IMR-90 (cell line): ENCODE data around the gene MINDY1. TPM values are rescaled to one million over a fixed set of nuclear protein-coding genes. Genes with fewer than 3 reads are reported as not detected.

Experiments used
- microRNA-seq, 2 experiments: library from miRNA; stranded (forward) in 1 of 2; unstranded in 1 of 2; fragments of 10-50 nt in 1 of 2; fragments of <30 nt in 1 of 2; gene quantifications in 1 of 2; microRNA quantifications in 1 of 2; one replicate each; pipeline versions ENCODE3 to v1.1.0; 2013 to 2020; ENCODE audit not compliant: insufficient read depth in 1 of 2, insufficient read length in 1 of 2, unreplicated experiment in 1 of 2
- polyA plus RNA-seq, 3 experiments: library from polyadenylated mRNA; depleted of rRNA; stranded (reverse); fragments of >200 nt; gene quantifications; 2 replicates each; pipeline ENCODE4 v1.2.3, GENCODE V29; 2012; ENCODE audit warnings: low replicate concordance in 1 of 3
- small RNA-seq, 5 experiments: library from RNA; depleted of rRNA; stranded (forward); fragments of <200 nt; gene quantifications; one replicate each; pipeline ENCODE3, GENCODE V24; 2012
- total RNA-seq: library from RNA; depleted of rRNA; stranded (reverse); fragments of >200 nt; gene quantifications from 2 replicates; pipeline ENCODE4 v1.2.3, GENCODE V29; 2012; rRNA removed

MINDY1 gene
- total and polyA plus RNA-seq, 2 of the 4 experiments (the other 2 are of a cell fraction): 6.6 to 7.3 TPM

Small RNA genes lying within 50 kb of the gene (microRNA-seq; reads per million reads assigned to microRNA genes)
- gene RNU6-884P (ENCODE audit: insufficient read depth, insufficient read length): not detected

Small RNA genes lying within 50 kb of the gene (small RNA-seq; reads per million reads assigned to genes)
- gene RNU6-884P: 0.08 to 9.6 (median 2.3) reads per million in 5 experiments

Other genes starting within 250 kb of the MINDY1 start
- 0.18 and 0.56 TPM in 2 replicates for gene CTSS, start 241.1 kb downstream of the MINDY1 start, total RNA-seq
- 0.47 and 0.48 TPM in 2 replicates for gene CTSS, start 241.1 kb downstream of the MINDY1 start, polyA plus RNA-seq (2012; rRNA removed)
- gene CTSK, start 198.6 kb downstream of the MINDY1 start, total RNA-seq: 4.7 and 7.7 TPM in 2 replicates
- gene CTSK, start 198.6 kb downstream of the MINDY1 start, polyA plus RNA-seq (2012; rRNA removed): 13.2 and 15.1 TPM in 2 replicates
- 26.3 and 28.1 TPM in 2 replicates for gene ARNT, start 130.3 kb downstream of the MINDY1 start, total RNA-seq
- gene ARNT, start 130.3 kb downstream of the MINDY1 start, polyA plus RNA-seq (2012; rRNA removed): 15.7 and 19.7 TPM in 2 replicates
- gene CTXND2, start 119.8 kb downstream of the MINDY1 start, total RNA-seq: not detected in 2 replicates
- not detected in 2 replicates for gene CTXND2, start 119.8 kb downstream of the MINDY1 start, polyA plus RNA-seq (2012; rRNA removed)
- 22.9 and 24.7 TPM in 2 replicates for gene SETDB1, start 80.5 kb downstream of the MINDY1 start, total RNA-seq
- gene SETDB1, start 80.5 kb downstream of the MINDY1 start, polyA plus RNA-seq (2012; rRNA removed): 16.6 and 18.7 TPM in 2 replicates
- gene CERS2, start 32.1 kb downstream of the MINDY1 start, total RNA-seq: 99.2 and 118 TPM in 2 replicates
- gene CERS2, start 32.1 kb downstream of the MINDY1 start, polyA plus RNA-seq (2012; rRNA removed): 126 and 127 TPM in 2 replicates
- under 0.01 and 0.36 TPM in 2 replicates for gene ANXA9, start 24.6 kb downstream of the MINDY1 start, total RNA-seq
- gene ANXA9, start 24.6 kb downstream of the MINDY1 start, polyA plus RNA-seq (2012; rRNA removed): 0.16 and 0.21 TPM in 2 replicates
- 7.9 and 8.6 TPM in 2 replicates for gene PRUNE1, start 1.5 kb upstream of the MINDY1 start, total RNA-seq
- gene PRUNE1, start 1.5 kb upstream of the MINDY1 start, polyA plus RNA-seq (2012; rRNA removed): 9.4 and 9.6 TPM in 2 replicates
- gene BNIPL, start 29.7 kb upstream of the MINDY1 start, total RNA-seq: under 0.01 TPM in 1 of 2 replicates, not detected in the other
- gene BNIPL, start 29.7 kb upstream of the MINDY1 start, polyA plus RNA-seq (2012; rRNA removed): 0.10 and 0.38 TPM in 2 replicates
- 0.54 and 0.83 TPM in 2 replicates for gene C1orf56, start 40.8 kb upstream of the MINDY1 start, total RNA-seq
- gene C1orf56, start 40.8 kb upstream of the MINDY1 start, polyA plus RNA-seq (2012; rRNA removed): 1.2 and 1.5 TPM in 2 replicates
- 47.0 and 48.6 TPM in 2 replicates for gene CDC42SE1, start 52.7 kb upstream of the MINDY1 start, total RNA-seq
- 47.4 and 58.5 TPM in 2 replicates for gene CDC42SE1, start 52.7 kb upstream of the MINDY1 start, polyA plus RNA-seq (2012; rRNA removed)
- 3.6 and 5.3 TPM in 2 replicates for gene MLLT11, start 53.5 kb upstream of the MINDY1 start, total RNA-seq
- 16.6 and 17.5 TPM in 2 replicates for gene MLLT11, start 53.5 kb upstream of the MINDY1 start, polyA plus RNA-seq (2012; rRNA removed)
- 11.9 and 12.9 TPM in 2 replicates for gene GABPB2, start 63.9 kb upstream of the MINDY1 start, total RNA-seq
- 6.0 and 7.5 TPM in 2 replicates for gene GABPB2, start 63.9 kb upstream of the MINDY1 start, polyA plus RNA-seq (2012; rRNA removed)
- gene SEMA6C, start 139.7 kb upstream of the MINDY1 start, total RNA-seq: 0.36 and 0.56 TPM in 2 replicates
- gene SEMA6C, start 139.7 kb upstream of the MINDY1 start, polyA plus RNA-seq (2012; rRNA removed): 2.0 and 2.6 TPM in 2 replicates
- gene TNFAIP8L2, start 149.7 kb upstream of the MINDY1 start, total RNA-seq: not detected in 2 replicates
- not detected in 2 replicates for gene TNFAIP8L2, start 149.7 kb upstream of the MINDY1 start, polyA plus RNA-seq (2012; rRNA removed)
- gene LYSMD1, start 159.0 kb upstream of the MINDY1 start, total RNA-seq: 9.2 and 10.4 TPM in 2 replicates
- 5.0 and 5.9 TPM in 2 replicates for gene LYSMD1, start 159.0 kb upstream of the MINDY1 start, polyA plus RNA-seq (2012; rRNA removed)
- 22.2 and 27.4 TPM in 2 replicates for gene SCNM1, start 159.2 kb upstream of the MINDY1 start, total RNA-seq
- 33.2 and 35.3 TPM in 2 replicates for gene SCNM1, start 159.2 kb upstream of the MINDY1 start, polyA plus RNA-seq (2012; rRNA removed)
- not detected in 2 replicates for gene TMOD4, start 169.1 kb upstream of the MINDY1 start, total RNA-seq
- gene TMOD4, start 169.1 kb upstream of the MINDY1 start, polyA plus RNA-seq (2012; rRNA removed): 0.22 and 0.27 TPM in 2 replicates
- 51.3 and 53.6 TPM in 2 replicates for gene VPS72, start 183.3 kb upstream of the MINDY1 start, total RNA-seq
- gene VPS72, start 183.3 kb upstream of the MINDY1 start, polyA plus RNA-seq (2012; rRNA removed): 62.3 and 64.5 TPM in 2 replicates
- 52.5 and 59.1 TPM in 2 replicates for gene PIP5K1A, start 191.7 kb upstream of the MINDY1 start, total RNA-seq
- 85.5 and 105 TPM in 2 replicates for gene PIP5K1A, start 191.7 kb upstream of the MINDY1 start, polyA plus RNA-seq (2012; rRNA removed)
- gene PSMD4, start 247.8 kb upstream of the MINDY1 start, total RNA-seq: 289 and 349 TPM in 2 replicates
- gene PSMD4, start 247.8 kb upstream of the MINDY1 start, polyA plus RNA-seq (2012; rRNA removed): 282 and 314 TPM in 2 replicates